SH-SY5Y (cell line): ENCODE data around the gene MORC3.

Experiments
- GATA2 ChIP-seq: IDR thresholded peaks from 2 replicates; pipeline ENCODE4 v1.6.1; 2011; ENCODE audit warnings: mild to moderate bottlenecking, low read depth, low read length
- GATA3 ChIP-seq: IDR thresholded peaks from 2 replicates; pipeline ENCODE4 v1.6.1; 2011; ENCODE audit warnings: low read depth, mild to moderate bottlenecking, low read length, moderate library complexity

DNA sequence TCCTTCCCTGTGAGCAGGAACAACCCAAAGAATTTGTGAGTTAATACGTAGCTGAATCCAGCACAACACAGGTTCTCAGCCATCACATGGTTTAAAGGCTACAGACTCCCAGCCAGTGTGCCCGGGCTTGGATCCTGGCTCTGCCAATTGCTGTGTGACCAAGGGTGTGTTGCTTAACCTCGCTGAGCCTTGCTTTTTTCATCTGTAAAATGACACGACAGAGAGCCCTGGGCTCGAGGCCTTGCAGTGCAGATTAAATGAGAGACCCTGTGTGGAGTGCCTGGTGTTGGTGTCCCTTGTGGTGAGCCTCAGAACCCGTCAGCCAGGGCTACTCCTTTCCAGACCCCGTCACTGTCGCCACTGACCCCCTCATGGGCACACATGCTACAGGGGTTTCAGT lies 104.6 kb downstream of the MORC3 start:
- no peak for TF ChIP-seq GATA2
- no peak for TF ChIP-seq GATA3
